AG04450 (cell line): Measurements from ENCODE around the gene CACNB4. TPM values are rescaled to one million over a fixed set of nuclear protein-coding genes. Genes with fewer than 3 reads are reported as not detected.

Source experiments
- CTCF ChIA-PET: fragments of 300-600, 350-600 bp; formaldehyde crosslinking; extraction: SDS; loops from one replicate; lab custom pipeline; 2022; ENCODE audit warnings: antibody characterized with exemption, inconsistent platforms; lab: Charles Lee
- POLR2A ChIA-PET: fragments of 350-600 bp; formaldehyde crosslinking; extraction: SDS; loops from one replicate; lab custom pipeline; 2021; ENCODE audit warnings: antibody characterized with exemption, inconsistent platforms; lab: Yijun Ruan, JAX
- DNase-seq: peaks from one replicate; pipeline ENCODE4 v3.0.0-alpha.2; 2011; ENCODE audit warnings: low read depth, low spot score
- H3K27ac ChIP-seq: one replicate; pipeline ENCODE4 v1.5.1; 2012; ENCODE audit warnings: low read depth, low read length, control low read depth
- H3K27me3 ChIP-seq: one replicate; pipeline ENCODE4 v1.6.0; 2012; ENCODE audit warnings: low read length; ENCODE audit not compliant: control insufficient read depth, insufficient read depth
- H3K4me3 ChIP-seq: 2 replicates; pipeline ENCODE4 v1.5.1; 2011; ENCODE audit warnings: mild to moderate bottlenecking, low read depth, low read length, control low read depth
- H3K9me3 ChIP-seq: 2 replicates; pipeline ENCODE4 v1.5.1; 2012; ENCODE audit warnings: low read length; ENCODE audit not compliant: control insufficient read depth, insufficient read depth
- polyA plus RNA-seq: library from polyadenylated mRNA; depleted of rRNA; stranded (reverse); fragments of >200 nt; gene quantifications from 2 replicates; pipeline ENCODE4 v1.2.3, GENCODE V29; 2011
- TF ChIP-seq, protein P1 (sequence below): IDR thresholded peaks from 2 replicates; pipeline ENCODE4 v1.5.1; 2011; ENCODE audit warnings: low read depth, low read length, control low read depth, inconsistent platforms

The CACNB4 gene
- polyA plus RNA-seq, 1 experiment, result 0.22 TPM

- DNase-seq, result no peak
Observed at GRCh38 chr2:151872463-151872862, 226.4 kb downstream of the CACNB4 start.

GRCh38 chr2:151869291-151869690 is 229.6 kb downstream of the CACNB4 start:
- POLR2A ChIA-PET, result no interaction called here
- TF ChIP-seq, protein P1, sequence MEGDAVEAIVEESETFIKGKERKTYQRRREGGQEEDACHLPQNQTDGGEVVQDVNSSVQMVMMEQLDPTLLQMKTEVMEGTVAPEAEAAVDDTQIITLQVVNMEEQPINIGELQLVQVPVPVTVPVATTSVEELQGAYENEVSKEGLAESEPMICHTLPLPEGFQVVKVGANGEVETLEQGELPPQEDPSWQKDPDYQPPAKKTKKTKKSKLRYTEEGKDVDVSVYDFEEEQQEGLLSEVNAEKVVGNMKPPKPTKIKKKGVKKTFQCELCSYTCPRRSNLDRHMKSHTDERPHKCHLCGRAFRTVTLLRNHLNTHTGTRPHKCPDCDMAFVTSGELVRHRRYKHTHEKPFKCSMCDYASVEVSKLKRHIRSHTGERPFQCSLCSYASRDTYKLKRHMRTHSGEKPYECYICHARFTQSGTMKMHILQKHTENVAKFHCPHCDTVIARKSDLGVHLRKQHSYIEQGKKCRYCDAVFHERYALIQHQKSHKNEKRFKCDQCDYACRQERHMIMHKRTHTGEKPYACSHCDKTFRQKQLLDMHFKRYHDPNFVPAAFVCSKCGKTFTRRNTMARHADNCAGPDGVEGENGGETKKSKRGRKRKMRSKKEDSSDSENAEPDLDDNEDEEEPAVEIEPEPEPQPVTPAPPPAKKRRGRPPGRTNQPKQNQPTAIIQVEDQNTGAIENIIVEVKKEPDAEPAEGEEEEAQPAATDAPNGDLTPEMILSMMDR, result no peak
- Histone ChIP-seq H3K27ac (no peak overlapping the region), H3K4me3 (no peak overlapping the region), H3K27me3 (no peaks in the 10 kb centered on the region), H3K9me3 (no peaks in the 10 kb centered on the region)
- CTCF ChIA-PET, result no interaction called here
- no peak for DNase-seq

More at GRCh38 chr2:151872463-151872862, 226.4 kb downstream of the CACNB4 start:
- Histone ChIP-seq H3K9me3 (no peaks in the 10 kb centered on the region), H3K27ac (no peak overlapping the region), H3K27me3 (no peaks in the 10 kb centered on the region), H3K4me3 (no peak overlapping the region)
- ChIA-PET POLR2A (no interaction called here), CTCF (no interaction called here)
- TF ChIP-seq, protein P1, result no peak

GRCh38 chr2:151862700-151863099 is 236.1 kb downstream of the CACNB4 start:
- ChIA-PET POLR2A (no interaction called here), CTCF (no interaction called here)
- Histone ChIP-seq H3K9me3 (no peaks in the 10 kb centered on the region), H3K27me3 (no peaks in the 10 kb centered on the region), H3K27ac (no peak overlapping the region), H3K4me3 (no peak overlapping the region)
- DNase-seq, result no peak
- TF ChIP-seq, protein P1, result no peak

GRCh38 chr2:151861174-151861573 is 237.7 kb downstream of the CACNB4 start:
- no peak for DNase-seq
- CTCF ChIA-PET, result no interaction called here

GRCh38 chr2:151860613-151861146 is 238.2 kb downstream of the CACNB4 start:
- ChIA-PET CTCF (no interaction called here), POLR2A (no interaction called here)
- DNase-seq, result no peak
- TF ChIP-seq, protein P1, result no peak
- Histone ChIP-seq H3K4me3 (no peak overlapping the region), H3K9me3 (no peaks in the 10 kb centered on the region), H3K27me3 (no peaks in the 10 kb centered on the region), H3K27ac (no peak overlapping the region)

More at GRCh38 chr2:151861174-151861573, 237.7 kb downstream of the CACNB4 start:
- Histone ChIP-seq H3K9me3 (no peaks in the 10 kb centered on the region), H3K4me3 (no peak overlapping the region), H3K27me3 (no peaks in the 10 kb centered on the region), H3K27ac (no peak overlapping the region)
- TF ChIP-seq, protein P1, result no peak
- POLR2A ChIA-PET, result no interaction called here
